ENCODE data around the gene WRNIP1.

DNA sequence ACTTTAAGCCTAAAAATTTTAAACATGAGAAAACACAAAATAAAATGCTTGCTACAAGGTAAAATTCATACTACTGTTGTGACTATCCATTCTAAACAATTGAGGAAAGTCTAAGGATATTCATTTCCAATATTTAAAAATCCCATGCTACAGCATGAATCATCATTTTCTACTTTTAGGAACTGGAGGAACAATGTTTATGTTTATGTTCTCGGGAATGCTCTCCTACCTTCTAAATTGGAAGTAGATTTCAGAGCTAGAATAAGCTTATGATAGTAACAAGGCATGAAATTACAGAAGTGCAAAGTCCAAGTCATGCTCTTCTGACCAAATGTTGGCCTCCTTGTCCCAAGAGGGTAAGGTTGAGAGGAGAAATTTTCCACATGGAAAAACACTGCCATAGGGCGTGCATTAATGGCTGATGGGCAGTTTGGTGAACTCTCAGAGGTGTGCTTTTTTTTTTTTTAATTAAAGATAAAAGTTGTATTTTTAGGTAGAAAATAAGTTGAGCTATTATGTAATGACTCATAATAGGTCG is 8.4 kb upstream of the WRNIP1 start:
- TF ChIP-seq, protein P1, sequence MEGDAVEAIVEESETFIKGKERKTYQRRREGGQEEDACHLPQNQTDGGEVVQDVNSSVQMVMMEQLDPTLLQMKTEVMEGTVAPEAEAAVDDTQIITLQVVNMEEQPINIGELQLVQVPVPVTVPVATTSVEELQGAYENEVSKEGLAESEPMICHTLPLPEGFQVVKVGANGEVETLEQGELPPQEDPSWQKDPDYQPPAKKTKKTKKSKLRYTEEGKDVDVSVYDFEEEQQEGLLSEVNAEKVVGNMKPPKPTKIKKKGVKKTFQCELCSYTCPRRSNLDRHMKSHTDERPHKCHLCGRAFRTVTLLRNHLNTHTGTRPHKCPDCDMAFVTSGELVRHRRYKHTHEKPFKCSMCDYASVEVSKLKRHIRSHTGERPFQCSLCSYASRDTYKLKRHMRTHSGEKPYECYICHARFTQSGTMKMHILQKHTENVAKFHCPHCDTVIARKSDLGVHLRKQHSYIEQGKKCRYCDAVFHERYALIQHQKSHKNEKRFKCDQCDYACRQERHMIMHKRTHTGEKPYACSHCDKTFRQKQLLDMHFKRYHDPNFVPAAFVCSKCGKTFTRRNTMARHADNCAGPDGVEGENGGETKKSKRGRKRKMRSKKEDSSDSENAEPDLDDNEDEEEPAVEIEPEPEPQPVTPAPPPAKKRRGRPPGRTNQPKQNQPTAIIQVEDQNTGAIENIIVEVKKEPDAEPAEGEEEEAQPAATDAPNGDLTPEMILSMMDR (IDR thresholded peaks at IDR 0.05), result no peak
- no peak for TF ChIP-seq POLR2A (IDR thresholded peaks at IDR 0.05)

All from uterus (tissue), 2 donors.